ENCODE measurements around the gene CFAP299.
A peak's percentile ranks its signal among the peaks of the same experiment; 100 is the strongest.
"Not testable (repeated sequence)": the region's sequence is repeated elsewhere in the genome, so short reads cannot be mapped to it uniquely, and the experiment has no call there.

The CFAP299 gene

GRCh38 chr4:80613470-80613869 lies 277.9 kb downstream of the CFAP299 start:
- no peak for TF ChIP-seq POLR2A (IDR thresholded peaks at IDR 0.05; ENCODE audit: low read depth, low read length)
- FAIRE-seq = no peak
- DNase-seq (ENCODE audit: insufficient read length, low spot score) = no peak

- DNase-seq (ENCODE audit: insufficient read length, low spot score) (no peak), FAIRE-seq (no peak)
- no peak for TF ChIP-seq POLR2A (IDR thresholded peaks at IDR 0.05; ENCODE audit: low read depth, low read length)
These were observed 278.8 kb downstream of the CFAP299 start for GRCh38 chr4:80614319-80614718.

- FAIRE-seq = no peak
- no peak for DNase-seq (ENCODE audit: insufficient read length, low spot score)
- TF ChIP-seq POLR2A (IDR thresholded peaks at IDR 0.05; ENCODE audit: low read depth, low read length) = no peak
These were observed 279.6 kb downstream of the CFAP299 start for GRCh38 chr4:80615099-80615498.

GRCh38 chr4:80619070-80619674 lies 283.6 kb downstream of the CFAP299 start:
- FAIRE-seq (no peak), DNase-seq (ENCODE audit: insufficient read length, low spot score) (no peak)
- no peak for TF ChIP-seq POLR2A (IDR thresholded peaks at IDR 0.05; ENCODE audit: low read depth, low read length)

GRCh38 chr4:80631861-80632260 lies 296.3 kb downstream of the CFAP299 start:
- DNase-seq (ENCODE audit: insufficient read length, low spot score) = no peak
- FAIRE-seq = no peak
- no peak for TF ChIP-seq POLR2A (IDR thresholded peaks at IDR 0.05; ENCODE audit: low read depth, low read length)

GRCh38 chr4:80637190-80637589 lies 301.7 kb downstream of the CFAP299 start:
- TF ChIP-seq POLR2A (IDR thresholded peaks at IDR 0.05; ENCODE audit: low read depth, low read length) = no peak
- no peak for DNase-seq (ENCODE audit: insufficient read length, low spot score)
- FAIRE-seq = no peak

GRCh38 chr4:80646061-80646460 lies 310.5 kb downstream of the CFAP299 start:
- no peak for TF ChIP-seq POLR2A (IDR thresholded peaks at IDR 0.05; ENCODE audit: low read depth, low read length)
- no peak for DNase-seq (ENCODE audit: insufficient read length, low spot score)
- FAIRE-seq = no peak

GRCh38 chr4:80655662-80656061 lies 320.1 kb downstream of the CFAP299 start:
- DNase-seq (ENCODE audit: insufficient read length, low spot score) (no peak), FAIRE-seq (no peak)
- TF ChIP-seq POLR2A (IDR thresholded peaks at IDR 0.05; ENCODE audit: low read depth, low read length) = no peak

- FAIRE-seq; DNase-seq (ENCODE audit: insufficient read length, low spot score): not testable (repeated sequence)
These were observed 334.6 kb downstream of the CFAP299 start for GRCh38 chr4:80670118-80670517.

GRCh38 chr4:80678413-80678812 lies 342.9 kb downstream of the CFAP299 start:
- DNase-seq (ENCODE audit: insufficient read length, low spot score) = no peak
- no peak for FAIRE-seq
- TF ChIP-seq POLR2A (IDR thresholded peaks at IDR 0.05; ENCODE audit: low read depth, low read length) = no peak

GRCh38 chr4:80680934-80681333 lies 345.4 kb downstream of the CFAP299 start:
- DNase-seq (ENCODE audit: insufficient read length, low spot score) = no peak
- no peak for TF ChIP-seq POLR2A (IDR thresholded peaks at IDR 0.05; ENCODE audit: low read depth, low read length)
- no peak for FAIRE-seq

GRCh38 chr4:80685214-80685613 lies 349.7 kb downstream of the CFAP299 start:
- no peak for TF ChIP-seq POLR2A (IDR thresholded peaks at IDR 0.05; ENCODE audit: low read depth, low read length)
- DNase-seq (ENCODE audit: insufficient read length, low spot score) = no peak
- no peak for FAIRE-seq

- not testable (repeated sequence) for FAIRE-seq
These were observed 352.2 kb downstream of the CFAP299 start for GRCh38 chr4:80687736-80688135.

GRCh38 chr4:80694171-80694570 lies 358.6 kb downstream of the CFAP299 start:
- no peak for TF ChIP-seq POLR2A (IDR thresholded peaks at IDR 0.05; ENCODE audit: low read depth, low read length)
- DNase-seq (ENCODE audit: insufficient read length, low spot score) = peak; percentile 0
- FAIRE-seq = no peak

More at GRCh38 chr4:80687736-80688135, 352.2 kb downstream of the CFAP299 start:
- not testable (repeated sequence) for DNase-seq (ENCODE audit: insufficient read length, low spot score)

- FAIRE-seq = no peak
- TF ChIP-seq POLR2A (IDR thresholded peaks at IDR 0.05; ENCODE audit: low read depth, low read length) = no peak
- DNase-seq (ENCODE audit: insufficient read length, low spot score) = no peak
These were observed 369.8 kb downstream of the CFAP299 start for GRCh38 chr4:80705311-80705710.

Data from H54 (cell line).